ENCODE data around the gene SBF1. TPM values are rescaled to one million over a fixed set of nuclear protein-coding genes. Genes with fewer than 3 reads are reported as not detected.

The SBF1 gene
- total RNA-seq, 1 donor from 2014 or later: 35.3 TPM

DNA sequence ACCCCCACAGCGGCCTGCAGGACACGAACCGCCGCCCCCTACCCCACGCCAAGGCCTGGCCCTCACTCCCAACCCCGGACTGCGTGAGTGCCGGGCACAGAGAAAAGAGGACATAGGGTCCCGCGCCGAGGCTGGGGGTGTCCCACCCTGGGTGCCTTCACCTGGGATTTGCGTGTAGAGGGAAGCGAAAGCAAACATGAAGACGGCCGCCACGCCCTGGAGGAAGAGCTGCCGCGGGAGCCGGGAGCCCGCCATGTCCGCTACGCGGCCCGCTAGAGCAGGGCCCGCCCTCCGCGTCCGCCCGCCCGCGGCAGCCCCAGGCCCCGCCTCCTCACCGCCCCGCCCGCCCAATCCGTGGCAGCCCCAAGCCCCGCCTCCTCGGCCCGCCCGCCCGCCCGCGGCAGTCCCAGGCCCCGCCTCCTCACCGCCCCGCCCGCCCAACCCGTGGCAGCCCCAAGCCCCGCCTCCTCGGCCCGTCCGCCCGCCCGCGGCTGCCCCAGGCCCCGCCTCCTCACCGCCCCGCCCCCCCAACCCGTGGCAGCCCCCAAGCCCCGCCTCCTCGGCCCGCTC is 32.7 kb upstream of the SBF1 start, which contains the start of gene LMF2:
TSS of gene LMF2 (minus strand) at position 282 of the 570 bp plus-strand sequence. CDS start at position 255, 27 bp downstream.
- DNase-seq (ENCODE audit: low read depth in 2 of 2): no peak

DNA sequence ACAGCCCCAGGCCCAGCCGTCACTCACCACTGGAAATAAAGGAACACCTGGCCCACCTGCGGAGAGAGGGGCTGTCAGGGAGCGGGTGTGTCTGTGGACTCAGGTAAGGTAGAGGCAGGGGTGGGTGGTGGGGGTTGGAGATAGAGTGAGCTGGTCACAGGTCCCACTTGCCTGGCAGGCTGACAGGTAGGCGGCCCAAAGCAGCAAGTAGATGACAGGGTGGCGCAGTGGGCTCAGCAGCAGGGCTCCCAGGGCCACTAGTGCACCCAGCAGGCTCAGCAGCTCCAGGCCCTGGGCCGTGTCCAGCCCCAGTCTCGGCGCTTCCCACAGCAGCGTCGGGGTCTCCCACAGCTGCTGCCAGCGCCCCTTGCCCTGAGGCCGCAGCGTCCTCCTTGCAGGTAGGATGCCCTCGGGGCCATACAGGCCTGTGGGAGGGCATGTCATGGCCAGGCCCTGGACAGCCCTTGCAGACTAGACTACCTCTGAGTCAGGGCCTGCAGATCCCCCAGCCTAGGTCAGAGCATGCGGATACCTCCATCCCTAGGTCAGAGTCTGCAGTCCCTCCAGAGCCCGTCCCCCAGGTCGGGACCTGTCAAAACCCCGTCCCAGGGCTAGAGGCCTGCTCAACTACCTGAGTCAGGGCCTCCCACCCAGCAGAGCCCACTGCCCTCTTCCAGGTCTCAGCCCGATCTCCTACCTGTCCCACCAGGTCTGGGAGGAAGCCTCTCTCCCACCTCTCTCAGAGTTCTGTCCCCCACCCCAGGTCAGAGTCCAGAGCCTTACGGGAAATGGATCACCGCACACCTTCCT is 32.0 kb upstream of the SBF1 start:
- no peak for DNase-seq (ENCODE audit: low read depth in 2 of 2)

GRCh38 chr22:50505776-50506610 is 31.2 kb upstream of the SBF1 start:
- no peak for DNase-seq (ENCODE audit: low read depth in 2 of 2)

- no peak for DNase-seq (ENCODE audit: low read depth in 2 of 2)
Measured at GRCh38 chr22:50505276-50505775, 30.5 kb upstream of the SBF1 start.

- DNase-seq (ENCODE audit: low read depth in 2 of 2): no peak
Measured at GRCh38 chr22:50504369-50505211, 29.8 kb upstream of the SBF1 start.

- no peak for DNase-seq (ENCODE audit: low read depth in 2 of 2)
Measured at GRCh38 chr22:50503475-50504145, 28.8 kb upstream of the SBF1 start.

DNA sequence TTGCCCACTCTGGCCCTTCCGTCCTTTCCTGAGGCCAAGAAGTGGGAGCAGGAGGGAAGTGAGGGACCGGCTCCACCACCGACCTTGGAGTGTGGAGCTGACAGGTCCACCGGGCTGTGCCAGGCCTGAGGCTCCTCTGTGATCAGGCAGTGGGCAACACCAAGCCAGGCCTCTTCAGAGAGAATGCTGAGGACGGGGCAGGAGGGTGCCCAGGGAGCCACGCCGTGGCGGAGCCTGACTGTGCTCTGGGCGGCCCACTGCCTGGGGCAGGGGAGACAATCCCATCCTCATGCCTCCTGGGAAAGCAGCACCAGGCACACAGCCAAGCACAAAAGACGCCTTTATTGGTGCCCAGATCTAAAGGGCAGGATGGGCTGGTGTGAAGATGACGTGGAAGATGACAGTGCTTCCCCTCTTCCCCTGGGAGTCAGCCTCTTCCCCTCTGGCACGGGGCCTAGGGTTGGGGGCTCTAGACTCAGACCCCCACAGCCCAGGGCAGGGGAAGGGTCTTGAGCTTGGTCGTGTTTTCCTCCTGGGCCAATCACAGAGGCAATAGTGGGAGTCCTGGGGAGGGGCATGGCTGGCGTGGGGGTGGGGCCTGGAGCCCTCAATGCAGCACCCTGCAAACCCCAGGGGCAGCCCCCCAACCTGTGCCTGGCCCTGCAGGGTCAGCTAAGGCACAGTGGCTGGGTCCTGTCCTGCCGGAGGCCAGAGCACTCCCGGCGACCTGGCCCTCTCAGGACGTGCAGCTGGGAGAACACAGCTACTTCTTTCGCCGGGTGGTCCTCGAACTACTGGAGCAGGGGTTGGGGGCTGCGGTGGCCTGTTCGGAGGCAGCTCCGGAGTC is 28.0 kb upstream of the SBF1 start:
- no peak for DNase-seq (ENCODE audit: low read depth in 2 of 2)

- no peak for DNase-seq (ENCODE audit: low read depth in 2 of 2)
Measured at GRCh38 chr22:50502096-50502495, 27.3 kb upstream of the SBF1 start.

GRCh38 chr22:50500452-50500851 is 25.6 kb upstream of the SBF1 start:
- DNase-seq (ENCODE audit: low read depth in 2 of 2): no peak

DNA sequence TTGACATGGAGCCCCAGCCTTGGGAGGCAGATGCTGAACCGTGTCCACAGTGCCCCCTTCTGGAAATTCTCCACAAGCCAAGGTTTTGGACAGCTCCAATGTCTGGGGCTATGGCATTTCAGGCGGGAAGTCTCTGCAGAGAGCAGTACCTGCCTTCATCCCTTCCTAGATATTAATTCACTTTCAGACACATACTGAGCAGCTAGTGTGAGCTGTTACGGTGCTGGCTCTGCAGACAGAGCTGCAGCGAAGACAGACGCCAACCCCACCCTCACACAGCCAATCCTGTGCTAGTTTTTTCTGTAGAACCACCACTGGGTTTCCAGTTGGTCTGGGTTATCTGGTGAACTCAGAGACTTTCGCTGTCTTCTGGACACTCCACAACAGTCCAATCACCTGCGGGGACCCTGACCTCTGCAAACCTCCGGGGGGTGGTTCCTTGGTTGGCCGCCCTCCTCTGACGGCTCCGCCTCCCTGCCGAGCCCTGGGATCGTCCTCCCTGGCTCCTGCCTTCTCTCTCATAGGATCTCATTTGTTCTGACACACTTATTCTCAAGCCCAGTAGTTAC is 23.6 kb upstream of the SBF1 start:
- DNase-seq (ENCODE audit: low read depth in 2 of 2): peak; percentile 65 to 73

- no peak for DNase-seq (ENCODE audit: low read depth in 2 of 2)
Measured at GRCh38 chr22:50497093-50497492, 22.3 kb upstream of the SBF1 start.

GRCh38 chr22:50490531-50491308 is 15.9 kb upstream of the SBF1 start:
- DNase-seq (ENCODE audit: low read depth in 2 of 2): peak in 1 of 2 donors; percentile 42

GRCh38 chr22:50489363-50490243 is 14.8 kb upstream of the SBF1 start:
- no peak for DNase-seq (ENCODE audit: low read depth in 2 of 2)

DNA sequence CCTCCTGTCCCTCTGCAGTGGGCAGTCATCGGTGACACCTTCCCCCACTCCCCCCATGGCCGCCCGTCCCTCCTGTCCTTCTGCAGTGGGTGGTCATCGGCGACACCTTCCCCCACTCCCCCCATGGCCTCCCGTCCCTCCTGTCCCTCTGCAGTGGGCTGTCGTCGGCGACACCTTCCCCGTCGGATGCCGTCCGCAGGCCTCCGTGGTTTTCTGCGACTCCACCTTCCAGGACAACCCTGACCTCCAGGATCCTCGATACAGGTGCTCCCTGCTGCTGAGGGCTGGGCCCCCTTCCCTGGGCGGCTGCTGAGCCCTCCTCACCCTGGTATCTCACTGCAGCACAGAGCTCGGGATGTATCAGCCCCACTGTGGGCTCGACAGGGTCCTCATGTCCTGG is 14.1 kb upstream of the SBF1 start:
- no peak for DNase-seq (ENCODE audit: low read depth in 2 of 2)

GRCh38 chr22:50488006-50488677 is 13.3 kb upstream of the SBF1 start:
- no peak for DNase-seq (ENCODE audit: low read depth in 2 of 2)

- DNase-seq (ENCODE audit: low read depth in 2 of 2): no peak
Measured at GRCh38 chr22:50487290-50488005, 12.6 kb upstream of the SBF1 start.
